ENCODE results near the gene CACNA2D4.

CACNA2D4 gene

GRCh38 chr12:1932264-1932777 lies 13.9 kb upstream of the CACNA2D4 start:
- peak; percentile 61 for DNase-seq

- DNase-seq: no peak
Observed at GRCh38 chr12:1931642-1932041, 13.2 kb upstream of the CACNA2D4 start.

- no peak for DNase-seq
Observed at GRCh38 chr12:1930803-1931597, 12.5 kb upstream of the CACNA2D4 start.

DNA sequence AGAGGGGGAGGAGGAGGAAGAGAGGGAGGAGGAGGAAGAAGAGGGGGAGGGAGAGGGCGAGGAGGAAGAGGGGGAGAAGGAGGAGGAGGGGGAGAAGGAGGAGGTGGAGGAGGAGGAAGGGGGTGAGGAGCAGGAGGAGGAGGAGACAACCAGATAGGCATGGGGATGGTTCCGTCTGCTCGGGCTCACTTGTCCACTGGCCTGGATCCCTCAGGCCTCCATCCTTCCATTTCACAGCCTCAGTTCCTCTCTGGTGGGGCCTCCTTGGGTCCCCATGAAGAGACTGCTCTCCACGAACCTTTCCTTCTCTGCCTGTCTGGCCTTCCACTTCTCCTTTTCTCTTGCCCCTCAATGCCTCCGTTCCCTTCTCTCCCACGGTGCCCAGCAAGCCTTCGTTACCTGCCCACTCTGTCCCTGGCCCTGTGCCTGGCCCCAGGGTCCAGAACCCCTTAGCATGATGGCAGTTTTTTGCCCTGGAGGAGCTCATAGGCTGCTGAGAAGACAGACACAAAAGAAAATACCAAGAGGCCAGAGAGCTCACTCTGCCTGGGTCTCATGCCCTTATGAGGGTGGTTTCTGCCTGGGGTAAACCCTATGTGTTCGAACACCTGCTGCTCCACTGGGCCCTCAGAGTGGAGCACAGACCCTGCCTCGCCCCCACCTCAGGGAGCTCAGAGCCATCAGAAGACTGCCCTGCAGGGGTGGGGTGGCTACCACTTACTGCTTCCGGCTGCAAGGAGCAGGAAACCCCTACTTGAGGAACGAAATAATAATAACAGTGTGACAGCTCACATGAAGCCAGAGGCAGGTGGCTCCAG lies 11.7 kb upstream of the CACNA2D4 start:
- no peak for DNase-seq

GRCh38 chr12:1929241-1929984 lies 11.0 kb upstream of the CACNA2D4 start:
- DNase-seq: no peak

DNA sequence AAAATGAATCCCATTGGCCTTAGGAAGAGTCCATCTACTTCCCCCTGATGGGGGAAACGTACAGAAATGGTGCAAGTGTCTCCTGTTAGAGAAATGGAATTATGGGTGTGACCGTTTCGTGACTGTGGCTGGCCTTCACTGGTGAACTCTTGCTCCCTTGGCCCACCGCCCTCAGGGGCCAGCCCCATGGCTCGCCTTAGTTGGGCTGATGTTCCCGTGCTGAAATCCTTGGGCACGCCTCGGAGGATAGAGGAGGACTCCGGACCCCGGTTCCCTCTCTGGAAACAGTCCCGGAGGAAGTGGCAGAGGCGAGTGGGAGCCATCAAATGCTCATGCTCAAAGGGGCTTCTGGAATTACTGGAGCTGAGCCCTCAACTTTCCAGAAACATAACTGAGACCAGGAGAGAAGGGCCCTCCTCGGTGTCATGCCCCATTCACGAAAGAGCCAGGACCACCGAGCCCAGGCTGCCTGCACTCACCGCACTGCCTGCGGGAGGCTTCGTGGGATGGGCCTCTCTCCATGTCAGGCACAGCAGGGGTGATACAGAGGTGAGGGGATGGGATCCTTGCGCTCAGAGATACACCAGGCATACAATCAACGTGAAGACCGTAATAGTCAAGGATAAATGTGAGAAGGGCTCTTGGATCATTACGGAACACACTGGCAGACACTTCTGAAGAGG lies 10.1 kb upstream of the CACNA2D4 start:
- DNase-seq: peak; percentile 6

DNA sequence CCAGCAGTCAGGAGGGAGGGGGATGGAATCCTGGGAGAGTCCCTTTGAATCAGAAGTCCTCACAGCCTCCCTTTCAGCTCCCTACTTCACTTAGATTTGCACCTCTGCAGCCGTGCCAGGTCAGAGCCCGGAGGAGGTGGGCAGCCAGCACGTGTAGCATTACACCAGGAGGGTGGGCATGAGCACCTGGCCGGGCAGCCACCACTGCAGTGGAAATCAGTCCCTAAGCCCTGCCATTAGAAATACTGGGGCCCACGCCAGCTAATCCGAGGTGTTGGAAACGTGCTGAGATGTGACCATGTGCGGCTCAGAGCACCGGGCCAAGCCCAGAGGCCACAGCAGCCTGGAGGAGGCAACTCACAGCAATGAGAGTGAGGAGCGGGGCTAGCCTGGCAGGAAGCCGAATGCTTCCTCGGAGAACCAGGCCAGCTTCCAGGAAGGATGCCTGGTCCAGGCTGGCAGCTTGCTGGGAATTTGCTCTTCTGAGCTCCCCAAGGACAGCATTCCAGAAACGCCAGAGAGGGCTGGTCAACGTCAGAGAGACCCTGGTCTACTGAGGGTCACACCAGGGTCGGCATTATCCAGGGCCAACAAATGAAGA lies 9.4 kb upstream of the CACNA2D4 start:
- peak; percentile 30 for DNase-seq

DNA sequence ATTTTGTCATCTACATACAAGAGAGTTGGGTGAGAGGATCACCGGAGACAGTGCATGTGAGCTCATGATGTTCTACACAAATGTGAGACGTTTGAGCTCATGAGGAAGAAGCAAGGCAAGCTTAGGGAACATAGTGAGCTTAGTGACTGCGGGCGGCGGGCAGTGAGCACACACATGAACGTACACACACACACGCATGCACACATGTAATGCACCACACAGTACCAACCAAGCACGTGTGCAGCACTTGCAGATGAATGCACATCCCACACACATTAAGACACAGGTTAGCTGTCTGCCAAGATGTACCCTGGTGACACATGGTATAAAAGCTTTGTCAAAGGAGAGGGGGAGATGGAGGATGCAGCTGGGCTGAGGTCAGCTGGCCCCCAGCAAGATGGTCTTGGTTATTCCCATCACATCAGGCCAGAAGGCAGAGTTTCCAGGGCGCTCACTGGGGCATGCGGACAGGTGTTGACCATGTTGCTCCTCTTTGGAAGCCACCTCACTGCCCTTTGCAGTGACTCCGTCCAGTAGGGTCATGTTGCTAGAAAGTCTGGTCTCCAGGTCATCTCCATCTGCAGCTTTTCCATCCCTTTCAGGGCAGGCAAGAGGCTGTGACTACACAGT lies 8.7 kb upstream of the CACNA2D4 start:
- peak; percentile 2 for DNase-seq

DNA sequence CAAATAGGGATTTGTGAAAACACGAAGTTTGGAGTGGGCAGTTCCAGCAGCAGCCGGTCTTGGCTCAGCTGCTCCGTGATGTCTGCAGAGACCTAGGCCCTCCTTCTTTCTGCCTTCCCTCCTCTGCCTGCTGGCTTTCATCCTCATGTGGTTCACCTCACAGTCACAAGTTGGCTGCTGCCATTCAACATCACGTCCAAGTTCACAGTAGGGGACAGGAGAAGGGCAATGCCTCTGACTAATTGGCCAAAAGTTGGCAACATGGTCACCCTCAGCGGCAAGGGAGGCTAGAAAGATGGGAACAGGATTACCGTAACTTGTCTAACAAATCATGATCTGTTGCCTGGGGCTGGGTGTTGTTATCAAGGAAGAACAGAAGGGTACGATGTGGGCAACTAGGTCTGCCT lies 7.8 kb upstream of the CACNA2D4 start:
- DNase-seq: peak; percentile 21

GRCh38 chr12:1925684-1926006 lies 7.2 kb upstream of the CACNA2D4 start:
- DNase-seq: peak; percentile 6

- peak; percentile 9 for DNase-seq
Observed at GRCh38 chr12:1924996-1925683, 6.7 kb upstream of the CACNA2D4 start.

DNA sequence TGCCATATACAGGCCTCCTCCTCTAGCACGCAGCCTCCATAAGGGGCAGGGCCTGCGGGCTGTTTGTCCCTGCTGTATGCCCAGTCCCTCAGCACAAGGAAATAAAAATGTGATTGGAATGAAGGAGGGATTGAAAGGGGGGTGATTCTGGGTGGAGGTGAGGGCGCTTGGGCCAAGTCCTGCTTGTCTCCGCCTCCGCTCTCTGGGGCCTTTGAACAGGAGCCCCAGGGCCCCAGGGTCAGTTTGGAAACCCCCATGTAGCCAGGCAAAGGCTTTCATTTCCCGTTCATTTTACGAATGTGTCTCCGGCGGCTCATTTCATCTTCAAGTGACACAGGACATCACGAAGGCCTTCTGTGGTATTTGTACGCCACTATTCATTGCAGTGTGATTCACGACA lies 4.5 kb upstream of the CACNA2D4 start:
- DNase-seq: peak; percentile 6

GRCh38 chr12:1922075-1922709 lies 3.7 kb upstream of the CACNA2D4 start:
- peak; percentile 22 for DNase-seq

- no peak for DNase-seq
Observed at GRCh38 chr12:1920971-1921370, 2.5 kb upstream of the CACNA2D4 start.

DNA sequence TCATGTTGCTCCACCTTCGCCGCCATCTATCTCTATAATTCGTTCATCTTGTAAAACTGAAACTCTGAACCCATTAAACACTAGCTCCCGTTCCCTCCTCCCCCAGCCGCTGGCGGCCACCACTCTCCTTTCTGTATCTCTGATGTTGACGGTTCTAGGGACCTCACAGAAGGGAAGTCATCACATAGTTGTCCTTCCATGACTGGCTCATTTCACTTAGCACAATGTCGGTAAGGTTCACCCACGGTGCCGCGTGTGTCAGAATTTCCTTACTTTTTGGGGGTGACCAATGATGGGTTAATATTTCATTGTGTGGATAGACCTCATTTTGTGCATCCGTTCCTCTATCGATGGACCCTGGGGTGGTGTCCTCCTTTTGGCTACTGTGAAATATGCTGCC lies 2.0 kb upstream of the CACNA2D4 start:
- DNase-seq: peak; percentile 2

- peak; percentile 4 for DNase-seq
Observed at GRCh38 chr12:1919763-1920162, 1.3 kb upstream of the CACNA2D4 start.

GRCh38 chr12:1919284-1919683 lies 832 bp upstream of the CACNA2D4 start:
- peak; percentile 26 for DNase-seq

- DNase-seq: no peak
Observed at GRCh38 chr12:1918884-1919236, 408 bp upstream of the CACNA2D4 start.

DNA sequence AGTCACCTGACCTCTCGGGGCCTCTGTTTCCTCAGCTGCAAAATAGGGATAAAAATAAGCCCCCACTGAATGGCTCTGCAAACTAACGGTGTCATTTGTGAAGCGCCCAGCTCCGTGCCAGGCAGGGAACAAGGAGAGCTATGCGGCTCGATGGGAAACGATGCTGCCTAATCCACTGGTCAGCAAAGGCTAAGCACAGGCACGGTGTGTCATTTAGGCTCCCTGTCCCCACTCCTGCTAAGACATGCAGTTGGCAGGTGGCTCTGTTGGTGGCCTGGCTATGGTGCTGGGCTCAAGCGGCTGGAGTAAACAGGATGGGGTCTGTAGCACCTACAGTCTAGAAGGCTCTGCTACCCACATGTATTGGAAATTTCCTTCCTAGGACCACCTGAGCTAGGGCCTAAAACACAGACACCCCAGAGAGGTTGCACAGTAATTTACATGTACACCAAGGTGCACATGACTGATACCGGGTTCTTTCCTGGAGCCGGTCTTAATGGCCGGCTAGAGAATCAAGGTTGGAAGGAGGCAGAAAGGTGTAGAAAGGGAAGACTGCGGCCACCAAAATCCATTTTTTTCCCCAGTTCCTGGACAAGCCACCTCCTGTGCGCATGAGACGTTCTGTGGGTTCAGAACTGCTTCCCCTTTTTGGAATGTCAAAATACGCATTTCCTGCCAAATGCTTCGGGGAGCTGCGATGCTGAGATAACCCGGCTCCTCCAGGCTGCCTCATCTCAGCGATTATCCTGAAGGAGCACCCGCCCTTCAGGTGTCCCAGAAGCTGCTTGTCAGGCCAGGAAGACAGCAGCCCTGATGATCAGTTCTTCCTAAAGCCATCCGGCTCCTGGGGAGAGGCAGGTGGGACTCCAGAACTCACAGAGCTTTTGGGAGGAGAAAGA lies 1.0 kb downstream of the CACNA2D4 start:
- DNase-seq: peak; percentile 14

All from right hindlimb (tissue), 1 donor.